GM19193 (cell line): Measurements from ENCODE around the gene S1PR3.

Experiments
- POLR2A ChIP-seq: IDR thresholded peaks from 4 replicates; pipeline ENCODE4 v1.6.1; 2011; ENCODE audit not compliant: insufficient read depth, insufficient read length; ENCODE audit errors: extremely low read depth

Gene S1PR3

DNA sequence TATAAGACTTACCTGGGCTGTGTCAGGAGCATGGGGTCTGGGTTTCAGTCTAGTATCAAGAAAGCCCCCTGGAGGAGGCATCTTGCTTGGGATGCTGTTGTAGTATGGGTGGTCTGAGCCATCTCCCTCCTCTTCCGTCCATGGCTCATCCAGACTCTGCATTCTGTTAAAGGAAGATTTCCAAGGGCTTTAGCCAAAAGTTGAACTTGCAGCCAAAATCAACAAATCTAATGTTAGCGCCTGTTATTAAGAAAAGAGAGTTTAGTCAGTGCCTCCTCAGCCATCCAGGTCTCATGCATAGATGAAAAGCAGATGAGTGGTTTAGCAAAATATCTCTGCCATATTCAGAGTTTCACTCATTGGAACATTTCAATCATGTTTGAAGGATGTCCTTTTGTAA lies 55.6 kb downstream of the S1PR3 start:
- TF ChIP-seq POLR2A, result no peak

DNA sequence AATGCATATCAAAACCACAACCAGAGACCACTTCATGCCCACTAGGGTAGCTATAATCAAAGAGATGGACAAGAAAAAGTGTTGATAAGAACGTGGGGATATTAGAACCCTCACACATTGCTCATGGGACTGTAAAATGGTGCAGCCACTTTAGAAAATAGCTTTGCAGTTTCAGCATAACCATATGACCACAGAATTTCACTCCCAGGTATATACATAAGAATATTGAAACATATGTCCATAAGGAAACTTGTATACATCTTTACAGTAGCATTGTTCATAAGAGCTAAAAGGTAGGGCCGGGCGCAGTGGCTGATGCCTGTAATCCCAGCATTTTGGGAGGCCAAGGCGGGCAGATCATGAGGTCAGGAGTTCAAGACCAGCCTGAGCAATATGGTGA lies 56.4 kb downstream of the S1PR3 start:
- no peak for TF ChIP-seq POLR2A

DNA sequence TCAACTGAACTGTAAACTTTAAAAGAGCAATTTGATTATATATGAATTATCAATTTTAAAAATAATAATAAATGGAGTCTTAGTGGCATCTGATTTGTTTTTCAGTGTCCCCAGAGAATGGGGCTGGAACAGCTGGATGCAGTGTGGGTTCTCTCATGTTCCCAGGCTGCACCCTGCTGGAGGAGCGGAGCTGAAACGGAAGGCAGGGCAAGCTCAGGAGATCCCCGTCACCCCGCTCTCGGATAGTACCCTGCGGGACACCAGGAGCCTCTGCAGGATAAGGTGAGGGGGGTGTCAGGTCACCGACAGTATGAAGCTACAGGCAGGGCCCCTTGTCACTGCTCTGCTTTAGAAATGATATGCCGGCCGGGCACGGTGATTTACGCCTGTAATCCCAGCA lies 57.3 kb downstream of the S1PR3 start:
- TF ChIP-seq POLR2A, result no peak

DNA sequence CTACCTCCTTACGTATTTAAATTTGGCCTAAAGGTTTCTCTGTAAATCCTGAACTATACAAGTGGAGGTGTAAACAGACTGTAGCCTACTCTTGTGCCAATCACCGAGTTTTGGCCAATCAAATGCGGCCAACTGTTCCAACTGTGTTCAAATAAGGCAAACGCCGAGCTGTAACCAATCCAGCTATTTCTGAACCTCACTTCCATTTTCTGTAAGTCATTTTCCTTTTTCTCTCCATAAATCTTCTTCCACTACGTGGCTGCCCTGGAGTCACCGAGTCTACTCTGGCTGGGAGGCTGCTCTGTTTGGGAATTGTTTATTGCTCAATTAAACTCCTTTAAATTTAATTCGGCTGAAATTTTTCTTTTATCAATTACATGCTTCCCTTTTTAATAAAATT lies 58.4 kb downstream of the S1PR3 start:
- no peak for TF ChIP-seq POLR2A

DNA sequence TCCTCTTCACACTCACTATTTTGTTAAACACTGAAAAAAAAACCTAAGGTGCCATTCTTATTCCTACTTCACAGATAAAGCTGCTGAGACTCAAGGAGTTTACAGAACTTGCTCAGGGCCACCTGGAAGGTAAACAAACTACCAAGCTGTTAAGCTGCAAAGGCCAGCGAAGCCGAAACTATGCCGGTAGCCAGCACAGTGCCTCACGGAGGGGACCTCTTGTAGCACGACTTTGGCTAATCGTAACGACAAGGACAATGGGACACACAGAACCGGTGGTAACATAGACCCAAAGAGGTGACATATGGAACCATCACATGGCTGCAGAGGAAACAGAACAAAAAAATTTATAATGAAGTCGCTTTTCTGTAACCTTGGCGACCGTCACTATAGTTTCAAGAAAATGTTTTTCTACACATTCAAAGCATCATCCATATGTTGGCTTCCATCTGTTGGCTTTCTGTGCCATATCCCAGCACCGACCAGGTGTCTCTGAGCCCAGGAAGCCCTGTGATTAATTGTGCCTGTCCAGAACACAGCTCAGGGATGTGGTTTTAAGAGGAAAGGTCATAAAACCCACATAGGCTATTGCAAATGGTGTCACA lies 60.3 kb downstream of the S1PR3 start:
- no peak for TF ChIP-seq POLR2A

DNA sequence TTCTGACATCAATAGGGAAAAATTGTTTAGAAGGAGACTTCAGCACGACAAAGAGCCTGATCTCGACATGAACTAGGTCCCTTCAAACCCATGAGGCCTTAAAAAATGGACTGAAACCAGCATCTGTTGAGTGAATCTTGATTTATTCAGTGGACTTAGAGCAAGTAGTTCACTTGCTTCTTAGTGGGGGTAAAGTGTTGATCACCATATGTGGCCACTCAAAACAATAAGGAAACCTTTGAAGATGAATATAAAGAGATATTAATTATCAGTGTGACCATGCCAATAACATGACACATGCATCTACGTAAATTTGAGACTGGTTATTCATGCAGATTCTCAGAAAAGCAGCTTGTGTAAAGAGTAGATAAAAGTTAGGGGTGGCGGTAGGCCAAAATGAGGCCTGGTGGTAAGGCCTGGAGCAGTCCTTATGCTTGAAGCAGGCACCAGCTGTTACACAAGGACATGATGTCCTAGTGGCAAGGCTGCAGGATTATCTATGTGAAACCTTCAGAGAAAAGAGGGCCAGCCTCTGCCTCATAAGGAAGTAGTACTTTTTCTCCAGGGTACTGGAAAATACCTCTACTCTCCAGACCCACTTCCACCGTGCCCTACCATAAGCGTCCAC lies 61.3 kb downstream of the S1PR3 start:
- no peak for TF ChIP-seq POLR2A

DNA sequence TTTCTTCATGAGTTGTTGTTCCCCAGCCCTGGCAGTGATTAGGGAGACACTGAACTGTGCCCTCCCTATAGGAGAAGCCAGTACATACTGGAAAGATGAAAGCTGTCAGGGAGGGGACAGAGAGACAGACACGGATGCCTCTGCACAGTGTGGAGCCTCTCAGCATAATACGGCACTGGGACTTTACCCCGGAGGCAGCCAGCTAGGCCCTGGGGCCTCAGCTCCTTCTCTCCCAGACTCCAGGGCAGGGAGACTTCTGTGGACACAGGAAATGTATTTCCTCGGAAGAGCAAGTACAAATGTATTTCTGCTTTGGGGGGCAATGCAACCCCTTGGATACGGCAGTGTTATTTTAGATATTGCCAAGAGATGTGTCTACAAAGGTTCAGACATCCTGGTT lies 62.0 kb downstream of the S1PR3 start:
- no peak for TF ChIP-seq POLR2A
